ENCODE results near the gene ARMC6.
"Not testable (repeated sequence)": the region's sequence is repeated elsewhere in the genome, so short reads cannot be mapped to it uniquely, and the experiment has no call there.

Gene ARMC6

DNA sequence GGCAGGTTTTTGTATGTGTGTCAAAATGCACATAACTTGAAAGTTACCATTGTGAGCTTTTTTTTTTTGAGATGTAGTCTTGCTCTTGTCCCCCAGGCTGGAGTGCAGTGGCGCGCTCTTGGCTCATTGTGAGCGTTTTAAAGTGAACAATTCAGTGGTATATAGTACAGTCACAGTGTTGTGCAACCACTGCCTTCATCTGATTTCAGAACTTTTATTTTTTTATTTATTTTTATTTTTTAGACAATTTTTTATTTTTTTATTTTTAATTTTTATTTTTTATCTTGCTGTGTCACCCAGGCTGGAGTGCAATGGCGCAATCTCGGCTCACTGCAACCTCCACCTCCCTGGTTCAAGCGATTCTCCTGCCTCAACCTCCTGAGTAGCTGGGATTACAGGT lies 45.4 kb downstream of the ARMC6 start:
- no peak for DNase-seq

DNA sequence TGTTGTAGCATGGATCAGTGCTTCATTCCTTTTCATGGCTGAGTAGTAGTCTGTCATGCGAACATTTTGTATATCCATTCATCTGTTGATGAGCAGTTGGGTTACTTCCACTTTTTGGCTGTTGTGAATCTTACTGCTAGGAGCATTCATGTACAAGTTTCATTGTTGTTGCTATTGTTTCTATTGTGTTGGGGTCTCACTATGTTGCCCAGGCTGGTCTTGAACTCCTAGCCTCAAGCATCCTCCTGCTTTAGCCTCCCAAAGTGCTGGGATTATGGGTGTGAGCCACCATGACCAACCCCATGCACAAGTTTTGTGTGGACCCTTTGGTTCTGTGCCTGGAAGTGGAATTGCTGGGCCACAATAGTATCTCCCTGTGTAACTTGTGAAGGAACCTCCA lies 46.2 kb downstream of the ARMC6 start:
- DNase-seq, result no peak

DNA sequence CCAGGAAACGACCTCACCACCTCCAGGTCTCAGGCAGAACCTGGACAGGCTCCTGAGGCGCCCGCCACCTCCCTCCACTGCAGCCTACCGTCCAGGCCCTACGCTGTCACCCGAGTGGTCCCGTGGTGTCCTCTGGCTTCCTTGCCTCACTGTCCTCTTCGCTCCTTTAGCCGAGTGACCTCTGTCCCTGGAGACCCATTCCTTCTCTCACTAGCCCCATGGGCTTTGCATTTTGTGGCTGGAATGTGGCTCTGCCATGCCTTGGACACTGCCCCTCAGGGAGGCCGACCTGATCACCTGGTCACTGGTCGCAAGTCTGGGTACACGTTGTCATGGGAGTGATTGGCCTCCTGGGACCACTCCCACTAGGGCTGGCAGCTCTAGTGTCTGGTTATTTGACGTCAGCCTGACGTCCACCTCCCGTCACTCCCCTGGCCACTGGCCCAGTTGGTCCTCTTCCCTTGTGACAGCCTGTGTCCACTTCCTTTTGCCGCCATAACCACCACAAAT lies 48.3 kb downstream of the ARMC6 start:
- no peak for DNase-seq

DNA sequence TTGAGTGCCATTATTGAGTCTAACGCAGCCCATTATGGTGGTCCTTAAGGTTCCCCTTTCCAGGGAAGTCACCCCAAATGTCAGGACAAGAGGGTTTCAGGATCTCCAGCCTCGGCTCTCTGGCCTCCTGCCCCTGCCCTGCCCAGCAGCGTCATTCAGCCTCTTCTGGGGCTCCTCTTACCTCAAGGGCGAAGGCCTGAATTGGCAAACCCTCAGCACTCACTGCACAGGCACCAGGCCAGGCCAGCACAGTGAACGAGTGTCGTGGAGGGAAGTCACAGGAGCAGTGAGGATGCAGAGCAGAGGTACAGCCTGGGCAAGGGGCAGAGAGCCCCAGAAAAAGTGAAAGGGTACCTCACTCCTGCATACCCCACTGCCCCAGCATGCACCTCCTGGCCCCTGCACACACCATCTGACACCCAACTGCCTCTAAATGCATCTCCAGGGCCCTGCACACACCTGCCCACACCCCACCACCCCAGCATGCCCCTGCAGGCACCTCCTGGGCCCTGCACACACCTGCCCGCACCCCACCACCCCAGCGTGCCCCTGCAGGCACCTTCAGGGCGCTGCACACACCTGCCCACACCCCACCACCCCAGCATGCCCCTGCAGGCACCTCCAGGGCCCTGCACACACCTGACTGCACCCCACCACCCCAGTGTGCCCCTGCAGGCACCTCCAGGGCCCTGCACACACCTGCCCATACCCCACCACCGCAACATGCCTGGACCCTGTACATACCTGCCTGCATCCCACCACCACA lies 50.2 kb downstream of the ARMC6 start:
- no peak for DNase-seq

DNA sequence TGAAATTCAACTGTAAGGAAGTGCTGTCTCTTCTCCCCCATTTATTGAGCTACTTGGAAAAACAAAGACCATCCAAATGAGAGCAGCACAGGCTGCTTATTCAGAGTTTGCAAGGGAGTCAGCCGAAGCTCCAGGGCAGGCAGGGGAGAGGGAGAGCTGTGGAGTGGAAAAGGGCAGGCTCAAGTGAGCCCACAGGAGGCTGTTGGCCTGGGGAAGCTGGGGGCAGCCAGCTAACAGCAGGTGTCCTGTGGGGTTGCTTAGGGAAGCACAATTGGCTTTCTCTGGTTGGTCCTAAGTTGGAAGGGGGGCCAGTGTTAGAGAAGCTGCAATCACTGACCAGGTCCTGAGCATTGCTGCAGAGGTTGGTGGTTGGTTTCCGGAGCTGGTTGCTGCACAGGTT lies 54.3 kb downstream of the ARMC6 start:
- no peak for DNase-seq

DNA sequence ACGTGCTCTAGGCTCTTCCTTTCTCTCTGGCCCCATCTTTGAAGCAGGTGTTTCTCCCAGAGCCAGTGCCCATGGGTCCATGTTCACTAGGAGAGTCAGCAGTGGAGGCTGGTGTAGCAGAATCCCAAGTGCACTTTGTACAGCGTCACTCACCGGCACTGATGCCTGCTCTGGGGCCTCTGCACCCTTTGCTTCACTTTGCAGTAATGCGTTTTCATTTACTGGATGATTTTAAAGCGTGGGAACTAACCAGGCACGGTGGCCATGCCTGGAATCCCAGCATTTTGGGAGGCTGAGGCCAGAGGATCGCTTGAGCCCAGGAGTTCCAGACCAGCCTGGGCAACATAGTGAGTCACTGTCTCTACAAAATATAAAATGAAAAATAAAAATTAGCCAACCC lies 61.1 kb downstream of the ARMC6 start:
- DNase-seq, result no peak

DNA sequence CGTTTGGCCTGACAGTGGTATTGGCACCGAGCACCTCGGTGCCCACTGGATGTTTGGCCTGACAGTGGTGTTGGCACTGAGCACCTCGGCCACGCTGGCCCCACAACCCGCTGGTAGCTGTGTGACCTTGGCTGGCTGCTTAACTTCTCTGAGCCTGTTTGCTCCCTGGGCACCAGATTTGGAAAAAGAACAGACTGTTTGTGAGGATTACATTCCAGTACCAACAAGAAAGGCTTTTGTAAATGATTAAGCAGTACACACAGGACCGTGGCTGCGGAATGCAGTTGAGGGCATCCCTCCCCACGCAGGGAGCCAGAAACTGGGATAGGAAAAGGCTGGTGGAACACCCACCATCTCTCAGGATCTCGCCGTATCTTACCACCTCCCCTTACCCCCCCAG lies 62.3 kb downstream of the ARMC6 start:
- DNase-seq, result no peak

DNA sequence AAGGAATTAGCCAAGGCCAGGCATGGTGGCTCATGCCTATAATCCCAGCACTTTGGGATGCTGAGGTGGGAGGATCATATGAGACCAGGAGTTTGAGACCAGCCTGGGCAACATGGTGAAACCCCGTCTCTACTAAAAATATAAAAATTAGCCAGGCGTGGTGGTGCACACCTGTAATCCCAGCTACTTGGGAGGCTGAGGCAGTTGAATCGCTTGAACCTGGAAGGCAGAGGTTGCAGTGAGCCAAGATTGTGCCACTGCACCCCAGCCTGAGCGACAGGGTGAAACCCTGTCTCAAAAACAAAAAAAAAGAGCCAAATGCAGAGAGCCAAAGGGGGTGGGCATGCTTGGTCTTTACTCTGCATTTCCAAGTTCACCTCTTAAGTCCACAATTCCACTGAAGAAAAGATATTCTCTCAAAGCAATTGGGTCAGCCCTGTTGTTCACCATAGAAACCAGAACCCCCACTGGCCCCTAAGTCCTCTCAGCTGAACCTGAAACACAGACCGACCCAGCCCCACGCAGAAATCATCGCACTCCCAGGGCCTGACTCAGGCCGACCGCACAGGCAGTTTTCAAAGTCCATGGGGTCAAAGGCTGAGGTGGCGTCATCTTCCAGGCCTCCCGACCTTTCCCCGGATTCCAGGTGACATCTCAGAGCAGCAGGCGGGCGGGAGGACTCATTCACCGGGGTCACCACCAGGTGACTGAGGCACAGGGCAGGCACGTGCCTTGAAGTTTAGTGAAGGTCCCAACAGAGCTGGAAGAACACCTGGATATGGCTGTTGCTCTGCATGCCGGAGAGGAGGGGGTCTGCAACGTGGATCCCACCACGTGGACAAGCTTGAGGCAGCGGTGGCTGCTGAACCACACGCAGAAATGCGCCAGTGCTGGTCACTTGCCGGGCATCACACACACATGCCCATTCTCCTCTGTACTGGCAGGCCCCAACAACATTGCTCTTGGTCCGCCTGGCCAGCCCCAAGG lies 63.5 kb downstream of the ARMC6 start:
- no peak for DNase-seq

DNA sequence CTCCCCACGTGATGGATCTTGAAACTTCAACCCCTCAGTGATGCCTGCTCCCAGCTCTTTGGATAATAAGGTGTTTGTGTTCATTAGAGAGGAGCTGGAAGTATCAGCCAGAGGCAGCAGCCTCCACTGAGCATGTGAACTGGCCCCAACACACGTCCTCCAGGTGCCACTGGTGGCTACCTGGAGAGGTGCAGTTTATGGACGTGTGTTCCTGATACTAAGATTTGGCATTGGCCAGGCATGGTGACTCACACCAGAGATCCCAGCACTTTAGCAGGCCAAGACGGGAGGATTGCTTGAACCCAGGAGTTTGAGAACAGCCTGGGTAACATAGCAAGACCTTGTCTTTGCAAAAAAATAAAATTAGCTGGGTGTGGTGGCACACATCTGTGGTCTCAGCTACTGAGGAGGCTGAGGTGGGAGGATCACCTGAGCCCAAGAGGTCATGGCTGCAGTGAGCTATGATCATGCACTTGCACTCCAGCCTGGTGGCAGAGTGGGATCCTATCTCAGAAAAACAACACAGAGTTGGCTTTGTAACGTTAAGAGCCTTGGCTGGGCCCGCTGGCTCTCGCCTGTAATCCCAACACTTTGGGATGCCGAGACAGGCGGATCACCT lies 64.8 kb downstream of the ARMC6 start:
- no peak for DNase-seq

DNA sequence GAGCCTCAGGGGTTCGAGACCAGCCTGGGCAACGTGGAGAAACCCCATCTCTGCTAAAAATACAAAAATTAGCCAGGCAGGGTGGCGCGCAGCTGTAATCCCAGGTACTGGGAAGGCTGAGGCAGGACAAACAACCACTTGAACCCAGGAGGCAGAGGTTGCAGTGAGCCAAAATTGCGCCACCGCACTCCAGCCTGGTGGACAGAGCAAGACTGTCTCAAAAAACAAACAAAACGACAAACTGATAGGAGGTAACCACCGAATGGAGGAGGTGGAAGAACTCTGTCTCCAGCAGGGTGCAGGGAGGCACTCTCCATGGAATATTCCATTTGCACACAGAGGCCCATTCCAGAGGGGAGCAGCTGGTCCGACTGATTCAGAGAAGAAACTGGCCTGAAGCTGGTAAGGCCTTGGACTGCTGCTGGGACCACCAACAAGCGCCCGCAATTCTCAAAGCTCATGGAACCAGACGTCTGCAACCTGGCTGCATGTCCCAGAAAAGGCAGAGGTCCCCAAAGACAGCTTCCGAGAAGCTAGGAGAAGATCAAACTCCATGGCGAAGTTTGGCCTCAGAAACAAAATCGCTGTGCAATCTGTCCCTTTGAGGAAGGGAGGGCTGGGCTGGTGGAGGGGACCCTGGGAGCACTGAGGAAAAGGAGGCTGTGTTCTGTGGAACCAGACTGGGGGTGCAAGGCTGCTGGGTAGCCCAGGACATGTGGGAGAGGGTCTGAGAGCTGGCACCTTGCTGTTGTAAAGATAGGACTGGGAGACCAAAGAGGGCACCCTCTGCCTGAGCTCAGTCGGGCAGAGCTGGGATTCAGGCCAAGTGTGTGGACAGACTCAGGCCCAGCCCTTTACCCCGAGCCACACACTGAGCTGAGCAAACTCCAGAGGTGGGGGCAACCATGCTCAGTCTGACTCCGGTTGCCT lies 65.6 kb downstream of the ARMC6 start:
- DNase-seq, result no peak

DNA sequence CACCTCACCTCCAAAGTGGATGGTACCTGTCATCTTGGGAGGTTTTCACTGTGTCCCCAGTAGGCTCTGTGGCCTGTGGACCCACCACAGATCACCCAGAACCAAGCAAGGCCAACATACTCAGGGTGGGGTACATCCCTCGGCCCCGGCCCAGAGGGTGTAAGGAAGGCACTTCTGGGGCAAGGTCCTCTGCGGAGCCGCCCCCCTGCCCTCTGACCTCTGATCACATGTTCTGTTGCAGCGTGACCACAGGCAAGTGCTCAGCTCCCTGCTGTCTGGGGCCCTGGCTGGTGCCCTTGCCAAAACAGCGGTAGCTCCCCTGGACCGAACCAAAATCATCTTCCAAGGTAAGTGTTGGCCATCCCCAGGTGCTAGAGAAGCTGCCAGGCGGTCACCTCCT lies 68.1 kb downstream of the ARMC6 start:
- DNase-seq, result no peak

DNA sequence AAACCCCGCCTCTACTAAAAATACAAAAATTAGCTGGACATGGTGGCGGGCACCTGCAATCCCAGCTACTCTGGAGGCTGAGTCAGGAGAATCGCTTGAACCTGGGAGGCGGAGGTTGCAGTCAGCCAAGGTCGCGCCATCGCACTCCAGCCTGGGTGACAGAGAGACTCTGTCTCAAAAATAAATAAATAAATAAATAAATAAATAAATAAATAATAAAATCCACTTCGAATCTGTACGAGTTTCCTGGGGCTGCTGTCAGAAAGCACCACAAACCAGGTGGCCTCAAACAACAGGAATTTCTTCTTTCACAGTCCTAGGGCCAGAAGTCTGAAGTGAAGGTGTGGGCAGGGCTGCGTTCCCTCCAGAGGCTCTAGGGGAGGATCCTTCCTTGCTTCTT lies 69.2 kb downstream of the ARMC6 start:
- DNase-seq, result not testable (repeated sequence)

DNA sequence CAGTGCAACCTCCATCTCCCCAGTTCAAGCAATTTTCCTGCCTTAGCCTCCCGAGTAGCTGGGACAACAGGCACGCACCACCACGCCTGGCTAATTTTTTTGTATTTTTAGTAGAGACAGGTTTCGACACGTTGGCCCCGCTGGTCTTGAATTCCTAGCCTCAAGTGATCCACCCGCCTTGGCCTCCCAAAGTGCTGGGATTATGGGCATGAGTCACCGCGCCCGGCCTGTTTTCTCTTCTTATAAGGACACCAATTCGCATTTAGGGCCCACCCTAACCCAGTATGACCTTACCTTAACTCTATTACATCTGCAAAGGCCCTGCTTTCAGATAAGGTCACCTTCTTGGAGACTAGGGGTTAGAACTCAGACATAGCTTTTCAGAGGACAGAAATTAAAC lies 69.8 kb downstream of the ARMC6 start:
- no peak for DNase-seq

DNA sequence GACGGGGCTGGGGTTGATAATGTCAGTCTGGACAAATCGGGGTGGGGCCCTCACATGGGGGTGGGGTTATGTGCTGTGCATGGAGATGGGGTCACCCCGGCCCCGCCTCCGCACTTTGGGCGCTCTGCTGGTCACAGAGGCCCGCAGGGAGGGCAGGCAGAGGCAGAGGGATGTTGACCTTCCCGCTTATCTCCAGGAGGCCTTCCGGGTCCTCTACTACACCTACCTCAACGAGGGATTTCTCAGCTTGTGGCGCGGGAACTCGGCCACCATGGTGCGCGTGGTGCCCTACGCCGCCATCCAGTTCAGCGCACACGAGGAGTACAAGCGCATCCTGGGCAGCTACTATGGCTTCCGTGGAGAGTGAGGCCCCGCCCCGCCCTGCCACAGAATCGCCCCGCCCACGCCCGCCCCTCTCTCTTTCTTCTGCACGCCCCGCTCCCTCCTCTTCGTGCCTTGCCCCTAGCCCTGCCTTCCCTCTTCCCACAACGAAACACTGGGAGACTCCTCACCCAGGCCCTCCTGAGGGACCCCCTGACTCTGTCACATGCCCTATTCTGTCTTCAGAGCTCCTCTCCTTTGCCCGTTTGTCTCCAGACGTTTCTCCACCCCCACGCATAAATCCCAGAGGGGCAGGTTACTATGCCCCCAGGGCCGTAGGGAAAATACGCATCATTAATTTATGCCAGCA lies 72.1 kb downstream of the ARMC6 start:
- no peak for DNase-seq

DNA sequence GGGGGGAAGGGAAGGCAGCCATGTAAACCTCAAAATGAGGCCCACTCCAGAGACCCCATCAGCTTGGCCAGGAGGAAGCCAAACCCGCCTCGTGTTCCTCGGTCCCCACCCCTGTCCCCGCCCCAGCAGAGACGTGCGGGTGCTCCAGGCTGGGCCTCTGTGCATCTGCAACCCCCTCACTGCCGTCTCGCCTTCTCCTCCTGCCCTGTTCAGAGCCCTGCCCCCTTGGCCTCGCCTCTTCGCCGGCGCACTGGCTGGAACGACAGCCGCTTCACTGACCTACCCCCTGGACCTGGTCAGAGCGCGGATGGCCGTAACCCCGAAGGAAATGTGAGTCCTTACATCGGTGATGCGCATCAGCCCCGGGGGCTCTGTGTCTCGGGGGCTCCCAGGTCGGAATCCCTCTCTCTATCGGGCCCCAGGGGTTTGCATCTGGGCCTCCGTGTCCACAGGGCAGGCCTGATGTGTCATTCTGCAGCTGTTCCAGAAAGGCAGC lies 72.7 kb downstream of the ARMC6 start:
- DNase-seq, result no peak

DNA sequence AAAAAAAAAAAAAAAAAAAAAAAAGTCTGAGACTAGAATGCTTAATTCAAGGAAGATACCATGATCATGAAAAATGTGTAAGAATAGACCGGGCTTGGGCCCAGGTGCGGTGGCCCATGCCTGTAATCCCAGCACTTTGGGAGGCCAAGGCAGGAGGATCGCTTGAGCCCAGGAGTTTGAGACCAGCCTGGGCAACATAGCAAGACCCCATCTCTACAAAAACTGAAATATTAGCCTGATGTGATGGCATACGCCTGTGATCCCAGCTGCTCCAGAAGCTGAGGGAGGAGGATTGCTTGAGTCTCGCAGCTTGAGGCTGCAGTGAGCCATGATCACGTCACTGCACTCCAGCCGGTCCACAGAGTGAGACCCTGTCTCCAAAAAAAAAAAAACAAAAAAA lies 73.5 kb downstream of the ARMC6 start:
- DNase-seq, result not testable (repeated sequence)

DNA sequence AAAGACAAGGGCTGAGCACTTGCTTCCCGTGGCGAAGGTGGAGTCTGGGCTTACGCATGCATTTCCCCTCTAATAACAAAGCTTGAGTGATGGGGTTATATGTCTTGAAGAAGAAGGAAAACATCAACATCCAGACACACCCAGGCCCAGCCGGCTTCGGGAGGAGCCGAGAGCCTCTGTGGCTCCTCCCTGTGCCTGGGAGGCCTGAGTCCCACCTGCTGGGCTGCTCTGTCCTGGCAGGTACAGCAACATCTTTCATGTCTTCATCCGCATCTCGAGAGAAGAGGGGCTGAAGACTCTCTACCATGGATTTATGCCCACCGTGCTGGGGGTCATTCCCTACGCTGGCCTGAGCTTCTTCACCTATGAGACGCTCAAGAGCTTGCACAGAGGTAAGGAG lies 74.3 kb downstream of the ARMC6 start:
- DNase-seq, result no peak
